Measurements from ENCODE around the gene UBE2L3. TPM values are rescaled to one million over a fixed set of nuclear protein-coding genes. Genes with fewer than 3 reads are reported as not detected.
A peak's percentile ranks its signal among the peaks of the same experiment; 100 is the strongest.
"Not testable (repeated sequence)": the region's sequence is repeated elsewhere in the genome, so short reads cannot be mapped to it uniquely, and the experiment has no call there.

The UBE2L3 gene
- total RNA-seq, 1 donor from 2014 or later: 62.4 TPM

GRCh38 chr22:21596356-21597135 lies 29.0 kb downstream of the UBE2L3 start:
- H3K4me3 Mint-ChIP-seq; intact Hi-C loops (cut with micrococcal nuclease); H3K27me3 Mint-ChIP-seq (ENCODE audit: insufficient read depth); H3K9me3 Mint-ChIP-seq; DNase-seq (ENCODE audit: low spot score); H3K27ac Mint-ChIP-seq: not testable (repeated sequence)
- Mint-ChIP-seq H3K36me3 (ENCODE audit: low read depth) (peaks cover 39% of the 10 kb centered on the region), H3K4me1 (ENCODE audit: low read depth) (peaks cover 32% of the 10 kb centered on the region)

DNA sequence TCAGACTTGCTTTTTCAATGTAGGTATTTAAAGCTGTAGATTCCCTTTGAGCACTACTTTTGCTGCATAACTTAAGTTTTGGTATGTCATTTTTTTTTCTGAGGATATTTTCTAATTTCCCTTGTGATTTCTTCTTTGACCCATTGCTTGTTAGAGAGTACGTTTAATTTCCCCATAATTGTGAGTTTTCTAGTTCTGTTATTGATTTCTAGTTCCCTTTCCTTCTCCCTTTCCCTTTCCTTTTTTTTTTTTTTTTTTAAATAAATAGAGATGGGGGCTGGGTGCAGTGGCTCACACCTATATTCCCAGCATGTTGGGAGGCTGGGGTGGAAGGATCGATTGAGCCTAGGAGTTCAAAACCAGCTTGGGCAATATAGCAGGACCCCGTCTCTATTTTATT lies 30.8 kb downstream of the UBE2L3 start:
- intact Hi-C loops (cut with micrococcal nuclease): no loop called here
- no peak for DNase-seq (ENCODE audit: low spot score)
- Mint-ChIP-seq H3K36me3 (ENCODE audit: low read depth) (peaks cover 41% of the 10 kb centered on the region), H3K27me3 (ENCODE audit: insufficient read depth) (no peaks in the 10 kb centered on the region), H3K9me3 (no peaks in the 10 kb centered on the region), H3K4me3 (no peak overlapping the region), H3K4me1 (ENCODE audit: low read depth) (peaks cover 33% of the 10 kb centered on the region), H3K27ac (no peak overlapping the region)

GRCh38 chr22:21599053-21599893 lies 31.8 kb downstream of the UBE2L3 start:
- peaks cover 23% of the 10 kb centered on the region for H3K4me1 Mint-ChIP-seq (ENCODE audit: low read depth)
- H3K4me3 Mint-ChIP-seq: no peak overlapping the region
- intact Hi-C loops (cut with micrococcal nuclease): no loop called here
- peaks cover 31% of the 10 kb centered on the region for H3K36me3 Mint-ChIP-seq (ENCODE audit: low read depth)
- no peaks in the 10 kb centered on the region for H3K27me3 Mint-ChIP-seq (ENCODE audit: insufficient read depth)
- peak overlapping the region; percentile 1 for H3K27ac Mint-ChIP-seq
- no peaks in the 10 kb centered on the region for H3K9me3 Mint-ChIP-seq
- no peak for DNase-seq (ENCODE audit: low spot score)

GRCh38 chr22:21602579-21602978 lies 35.1 kb downstream of the UBE2L3 start:
- peaks cover 11% of the 10 kb centered on the region for H3K36me3 Mint-ChIP-seq (ENCODE audit: low read depth)
- H3K27ac Mint-ChIP-seq: no peak overlapping the region
- H3K4me1 Mint-ChIP-seq (ENCODE audit: low read depth): peaks cover 23% of the 10 kb centered on the region
- H3K9me3 Mint-ChIP-seq: no peaks in the 10 kb centered on the region
- no peak for DNase-seq (ENCODE audit: low spot score)
- no peaks in the 10 kb centered on the region for H3K27me3 Mint-ChIP-seq (ENCODE audit: insufficient read depth)
- intact Hi-C loops (cut with micrococcal nuclease): no loop called here
- H3K4me3 Mint-ChIP-seq: no peak overlapping the region

- no peak overlapping the region for H3K4me3 Mint-ChIP-seq
- no peak for DNase-seq (ENCODE audit: low spot score)
- peaks cover 26% of the 10 kb centered on the region for H3K4me1 Mint-ChIP-seq (ENCODE audit: low read depth)
- H3K9me3 Mint-ChIP-seq: no peaks in the 10 kb centered on the region
- intact Hi-C loops (cut with micrococcal nuclease): no loop called here
- H3K27me3 Mint-ChIP-seq (ENCODE audit: insufficient read depth): no peaks in the 10 kb centered on the region
- H3K36me3 Mint-ChIP-seq (ENCODE audit: low read depth): peaks cover 8% of the 10 kb centered on the region
- H3K27ac Mint-ChIP-seq: no peak overlapping the region
Observed at GRCh38 chr22:21603973-21604372, 36.5 kb downstream of the UBE2L3 start.

DNA sequence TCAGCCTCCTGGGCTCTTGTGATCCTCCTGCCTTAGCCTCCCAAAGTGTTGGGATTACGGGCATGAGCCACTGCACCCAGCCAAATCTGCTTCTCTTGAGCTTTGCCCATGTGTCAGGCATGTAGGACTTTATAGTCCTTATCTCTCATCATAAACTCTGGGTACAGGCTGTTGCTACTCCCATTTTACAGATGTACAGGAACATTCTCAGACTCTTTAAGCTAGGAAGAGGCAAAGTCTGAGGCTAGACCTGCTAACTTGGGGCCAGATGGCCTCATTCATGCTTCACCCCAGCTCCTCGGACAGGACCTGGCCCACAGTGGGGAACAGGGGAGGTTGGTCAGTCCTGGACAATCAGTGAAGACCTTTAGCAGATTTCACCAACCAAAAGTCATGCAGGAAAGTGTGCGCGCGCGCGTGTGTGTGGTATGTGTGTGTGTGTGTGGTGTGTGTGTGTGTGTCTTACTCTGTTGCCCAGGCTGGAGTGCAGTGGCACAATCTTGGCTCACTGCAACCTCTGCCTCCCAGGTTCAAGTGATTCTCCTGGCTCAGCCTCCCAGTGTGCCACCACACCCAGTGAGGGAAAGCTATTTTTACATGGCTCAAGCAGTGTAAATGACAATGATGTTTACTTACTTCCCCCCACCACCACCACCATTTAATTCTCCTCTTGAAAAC lies 38.5 kb downstream of the UBE2L3 start:
- no peak overlapping the region for H3K4me3 Mint-ChIP-seq
- intact Hi-C loops (cut with micrococcal nuclease): no loop called here
- DNase-seq (ENCODE audit: low spot score): no peak
- H3K36me3 Mint-ChIP-seq (ENCODE audit: low read depth): peaks cover 10% of the 10 kb centered on the region
- peaks cover 18% of the 10 kb centered on the region for H3K4me1 Mint-ChIP-seq (ENCODE audit: low read depth)
- H3K9me3 Mint-ChIP-seq: no peaks in the 10 kb centered on the region
- H3K27me3 Mint-ChIP-seq (ENCODE audit: insufficient read depth): no peaks in the 10 kb centered on the region
- no peak overlapping the region for H3K27ac Mint-ChIP-seq

GRCh38 chr22:21606775-21607174 lies 39.3 kb downstream of the UBE2L3 start:
- intact Hi-C loops (cut with micrococcal nuclease): no loop called here
- H3K9me3 Mint-ChIP-seq: no peaks in the 10 kb centered on the region
- peaks cover 24% of the 10 kb centered on the region for H3K4me1 Mint-ChIP-seq (ENCODE audit: low read depth)
- H3K36me3 Mint-ChIP-seq (ENCODE audit: low read depth): peaks cover 17% of the 10 kb centered on the region
- DNase-seq (ENCODE audit: low spot score): no peak
- no peak overlapping the region for H3K4me3 Mint-ChIP-seq
- H3K27ac Mint-ChIP-seq: no peak overlapping the region
- H3K27me3 Mint-ChIP-seq (ENCODE audit: insufficient read depth): no peaks in the 10 kb centered on the region

GRCh38 chr22:21609556-21610157 lies 42.1 kb downstream of the UBE2L3 start:
- H3K27ac Mint-ChIP-seq; H3K9me3 Mint-ChIP-seq; H3K4me3 Mint-ChIP-seq; H3K27me3 Mint-ChIP-seq (ENCODE audit: insufficient read depth); intact Hi-C loops (cut with micrococcal nuclease); DNase-seq (ENCODE audit: low spot score): not testable (repeated sequence)
- H3K4me1 Mint-ChIP-seq (ENCODE audit: low read depth): peaks cover 17% of the 10 kb centered on the region
- peaks cover 26% of the 10 kb centered on the region for H3K36me3 Mint-ChIP-seq (ENCODE audit: low read depth)

DNA sequence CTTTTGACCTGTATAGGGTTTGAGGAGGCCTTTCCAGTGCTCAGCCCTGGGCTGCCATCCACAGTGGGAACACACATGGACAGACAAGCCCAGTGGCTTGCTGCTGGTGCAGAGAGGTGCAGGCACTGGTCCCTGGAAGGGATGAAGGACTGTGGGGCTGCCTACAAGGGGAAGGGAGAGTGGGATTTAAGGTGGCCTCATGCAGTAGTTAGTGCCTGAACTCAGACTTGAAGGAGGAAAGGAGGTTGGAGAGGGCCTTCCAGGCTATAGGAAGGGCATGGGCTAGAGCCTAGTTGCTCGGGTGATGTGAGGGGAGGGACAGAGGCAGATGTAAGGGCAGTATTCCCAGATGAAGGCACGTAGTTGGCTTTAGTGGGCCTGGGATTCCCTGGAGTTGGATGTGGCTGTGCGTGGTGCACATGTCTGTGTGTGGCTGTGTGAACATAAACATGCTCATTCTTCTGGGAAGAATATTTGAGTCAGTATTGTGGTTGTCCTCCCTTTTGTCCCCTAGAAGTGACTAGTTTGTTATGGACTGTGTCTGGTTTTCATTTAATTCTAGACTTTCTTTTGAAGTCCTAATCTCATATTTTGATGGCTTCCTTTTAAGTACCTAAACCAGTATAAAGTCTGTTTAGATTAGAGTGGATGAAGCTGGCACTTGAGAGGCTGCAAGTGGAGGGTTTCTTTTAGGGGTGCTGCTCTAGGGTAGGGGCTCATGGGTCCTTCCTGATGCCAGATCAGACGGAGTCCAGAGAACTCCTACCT lies 43.9 kb downstream of the UBE2L3 start:
- H3K36me3 Mint-ChIP-seq (ENCODE audit: low read depth): peaks cover 27% of the 10 kb centered on the region
- H3K4me1 Mint-ChIP-seq (ENCODE audit: low read depth): peaks cover 17% of the 10 kb centered on the region
- H3K27me3 Mint-ChIP-seq (ENCODE audit: insufficient read depth): no peaks in the 10 kb centered on the region
- intact Hi-C loops (cut with micrococcal nuclease): no loop called here
- no peaks in the 10 kb centered on the region for H3K9me3 Mint-ChIP-seq
- H3K4me3 Mint-ChIP-seq: no peak overlapping the region
- no peak overlapping the region for H3K27ac Mint-ChIP-seq
- DNase-seq (ENCODE audit: low spot score): no peak

GRCh38 chr22:21612858-21613257 lies 45.3 kb downstream of the UBE2L3 start:
- peak overlapping the region; percentile 29 for H3K27ac Mint-ChIP-seq
- intact Hi-C loops (cut with micrococcal nuclease): no loop called here
- peaks cover 10% of the 10 kb centered on the region for H3K4me1 Mint-ChIP-seq (ENCODE audit: low read depth)
- no peak overlapping the region for H3K4me3 Mint-ChIP-seq
- DNase-seq (ENCODE audit: low spot score): no peak
- peaks cover 27% of the 10 kb centered on the region for H3K36me3 Mint-ChIP-seq (ENCODE audit: low read depth)
- H3K27me3 Mint-ChIP-seq (ENCODE audit: insufficient read depth): no peaks in the 10 kb centered on the region
- no peaks in the 10 kb centered on the region for H3K9me3 Mint-ChIP-seq

- Mint-ChIP-seq H3K4me1 (ENCODE audit: low read depth) (peaks cover 8% of the 10 kb centered on the region), H3K4me3 (no peak overlapping the region), H3K9me3 (no peaks in the 10 kb centered on the region), H3K36me3 (ENCODE audit: low read depth) (peaks cover 27% of the 10 kb centered on the region), H3K27me3 (ENCODE audit: insufficient read depth) (no peaks in the 10 kb centered on the region), H3K27ac (peak overlapping the region; percentile 40)
- intact Hi-C loops (cut with micrococcal nuclease): no loop called here
- no peak for DNase-seq (ENCODE audit: low spot score)
Observed at GRCh38 chr22:21613553-21614233, 46.2 kb downstream of the UBE2L3 start.

GRCh38 chr22:21615731-21616130 lies 48.2 kb downstream of the UBE2L3 start:
- Mint-ChIP-seq H3K4me1 (ENCODE audit: low read depth) (peaks cover 8% of the 10 kb centered on the region), H3K36me3 (ENCODE audit: low read depth) (peaks cover 21% of the 10 kb centered on the region), H3K27ac (no peak overlapping the region), H3K4me3 (no peak overlapping the region), H3K27me3 (ENCODE audit: insufficient read depth) (no peaks in the 10 kb centered on the region), H3K9me3 (no peaks in the 10 kb centered on the region)
- intact Hi-C loops (cut with micrococcal nuclease): no loop called here
- DNase-seq (ENCODE audit: low spot score): no peak

All from activated T-helper 1 cell treated with anti-CD3 and anti-CD28 coated beads, Interleukin-12 subunit alpha, Interleukin-12 subunit beta, Interleukin-2, Interleukin-4 antibody, amounts not matched to agents 30 ng/mL and 10 ng/mL and 1 ng/mL, durations not matched to agents 14 hours and 24 hours and 36 hours (primary cell).